HepG2 (cell line): ENCODE results near the gene GLRX5. TPM values are rescaled to one million over a fixed set of nuclear protein-coding genes. Genes with fewer than 3 reads are reported as not detected.

Source experiments
- CBX1 ChIP-seq: IDR thresholded peaks from one replicate; pipeline ENCODE4 v1.6.1; 2016; ENCODE audit warnings: antibody characterized with exemption, low read depth
- DNMT1 ChIP-seq: sonication (generic); formaldehyde crosslinking; IDR thresholded peaks from 2 replicates; pipeline ENCODE4 v1.5.1; 2020; ENCODE audit warnings: mild to moderate bottlenecking, missing genetic modification reagents
- ELF4 ChIP-seq: sonication (generic); formaldehyde crosslinking; IDR thresholded peaks from 2 replicates; pipeline ENCODE4 v1.5.0; 2020; ENCODE audit warnings: missing genetic modification reagents, mild to moderate bottlenecking, moderate library complexity, borderline replicate concordance
- IKZF5 ChIP-seq: IDR thresholded peaks from 2 replicates; pipeline ENCODE4 v1.6.1; 2018; ENCODE audit warnings: missing genetic modification reagents, mild to moderate bottlenecking, missing compliant biosample characterization
- JUN ChIP-seq: sonication (generic); formaldehyde crosslinking; IDR thresholded peaks from 2 replicates; pipeline ENCODE4 v1.4.0; 2020; ENCODE audit warnings: mild to moderate bottlenecking, missing genetic modification reagents
- KDM4B ChIP-seq: sonication (generic); formaldehyde crosslinking; IDR thresholded peaks from 2 replicates; pipeline ENCODE4 v1.4.0; 2020; ENCODE audit warnings: missing genetic modification reagents
- LCORL ChIP-seq, 2 experiments: fragments of 450-650 bp in 1 of 2; sonication (generic) in 1 of 2; formaldehyde crosslinking in 1 of 2; IDR thresholded peaks; 2 replicates each; pipeline versions ENCODE4 v1.5.0 to v1.6.1; 2017 to 2020; ENCODE audit warnings: antibody characterized with exemption in 1 of 2, missing genetic modification reagents in 1 of 2
- MTA1 ChIP-seq: sonication (generic); formaldehyde crosslinking; IDR thresholded peaks from 2 replicates; pipeline ENCODE4 v1.4.0; 2020; ENCODE audit warnings: missing genetic modification reagents, mild to moderate bottlenecking, borderline replicate concordance
- NR3C1 ChIP-seq: sonication (generic); formaldehyde crosslinking; IDR thresholded peaks from 2 replicates; pipeline ENCODE4 v1.4.0; 2020; ENCODE audit warnings: missing genetic modification reagents
- PHF21A ChIP-seq: sonication (generic); formaldehyde crosslinking; IDR thresholded peaks from 2 replicates; pipeline ENCODE4 v1.5.0; 2020; ENCODE audit warnings: mild to moderate bottlenecking, missing genetic modification reagents
- SMYD3 ChIP-seq: sonication (generic); formaldehyde crosslinking; IDR thresholded peaks from 2 replicates; pipeline ENCODE4 v1.8.1; 2023; ENCODE audit warnings: mild to moderate bottlenecking, missing genetic modification reagents
- SOX5 ChIP-seq: IDR thresholded peaks from 2 replicates; pipeline ENCODE4 v1.6.1; 2016; ENCODE audit warnings: borderline replicate concordance
- SOX6 ChIP-seq, 2 experiments: fragments of 450-650 bp in 1 of 2; sonication (generic) in 1 of 2; formaldehyde crosslinking in 1 of 2; IDR thresholded peaks; 2 replicates each; pipeline versions ENCODE4 v1.4.0 to v1.6.1; 2017 to 2020; ENCODE audit warnings: antibody characterized with exemption in 1 of 2, mild to moderate bottlenecking in 1 of 2, missing genetic modification reagents in 1 of 2
- ZBTB25 ChIP-seq: IDR thresholded peaks from 2 replicates; pipeline ENCODE4 v1.6.1; 2018; ENCODE audit warnings: missing genetic modification reagents
- ZFP41 ChIP-seq: sonication (generic); formaldehyde crosslinking; IDR thresholded peaks from 2 replicates; pipeline ENCODE4 v1.4.0; 2020; ENCODE audit warnings: mild to moderate bottlenecking, missing genetic modification reagents, borderline replicate concordance
- ZNF292 ChIP-seq: sonication (generic); formaldehyde crosslinking; IDR thresholded peaks from 2 replicates; pipeline ENCODE4 v1.8.1; 2022; ENCODE audit warnings: mild to moderate bottlenecking, low read depth, missing genetic modification reagents, borderline replicate concordance
- ZNF343 ChIP-seq: sonication (generic); formaldehyde crosslinking; IDR thresholded peaks from 2 replicates; pipeline ENCODE4 v1.4.0; 2020; ENCODE audit warnings: mild to moderate bottlenecking, missing genetic modification reagents
- ZNF350 ChIP-seq: sonication (generic); formaldehyde crosslinking; IDR thresholded peaks from 2 replicates; pipeline ENCODE4 v1.4.0; 2020; ENCODE audit warnings: mild to moderate bottlenecking, low read depth, missing genetic modification reagents, borderline replicate concordance
- ZNF431 ChIP-seq: sonication (generic); formaldehyde crosslinking; IDR thresholded peaks from 2 replicates; pipeline ENCODE4 v1.9.0; 2022; ENCODE audit warnings: missing genetic modification reagents, low read depth, mild to moderate bottlenecking, borderline replicate concordance
- ZNF782 ChIP-seq: sonication (generic); formaldehyde crosslinking; IDR thresholded peaks from 2 replicates; pipeline ENCODE4 v1.4.0; 2020; ENCODE audit warnings: missing genetic modification reagents, mild to moderate bottlenecking, borderline replicate concordance
- polyA plus RNA-seq, 8 experiments: library from polyadenylated mRNA; depleted of rRNA in 3 of 8; stranded (reverse) in 7 of 8; unstranded in 1 of 8; fragments of >200 nt; fragmentation: Illumina TruSeq in 4 of 8; extraction: Trizol in 4 of 8; gene quantifications; 2 replicates each; pipeline versions ENCODE4 v1.2.1 to v1.2.3, GENCODE V29; 2011 to 2016; ENCODE audit warnings: low read depth in 4 of 8, missing spikeins in 1 of 8, mixed read lengths in 1 of 8; ENCODE audit not compliant: insufficient read depth in 1 of 8
- total RNA-seq, 5 experiments: library from RNA; depleted of rRNA; stranded (reverse); fragments of >200 nt; fragmentation: Illumina TruSeq; extraction: Trizol; gene quantifications; 2 replicates each; pipeline ENCODE4 v1.2.3, GENCODE V29; 2016; ENCODE audit warnings: low read depth in 1 of 5

Gene GLRX5
- total and polyA plus RNA-seq, 2 of the 13 experiments (the other 11 are each of a cell fraction or from before 2014, with no cell fraction given) = 122 to 146 TPM

- TF ChIP-seq ZNF782 (CRISPR knock-in tag) = no peak
- no peak for TF ChIP-seq DNMT1 (CRISPR knock-in tag)
- TF ChIP-seq IKZF5 (CRISPR knock-in tag) = no peak
- TF ChIP-seq MTA1 (CRISPR knock-in tag) = peak; percentile 43; the same call in 1 of the 2 replicates
- no peak for TF ChIP-seq NR3C1 (CRISPR knock-in tag)
- TF ChIP-seq SMYD3 (CRISPR knock-in tag) = no peak
- TF ChIP-seq ZNF431 = no peak
- TF ChIP-seq SOX6 (IDR thresholded peaks at IDR 0.05) = no peak
- peak; percentile 71 for TF ChIP-seq SOX6 (CRISPR knock-in tag; IDR thresholded peaks at IDR 0.05)
- TF ChIP-seq PHF21A (CRISPR knock-in tag) = 0 out of 2 replicates have a peak, but pooled peaks have one; percentile 27
- TF ChIP-seq ZNF292 (CRISPR knock-in tag) = peak; percentile 79; the same call in 1 of the 2 replicates
- TF ChIP-seq ZFP41 (CRISPR knock-in tag) = no peak
- TF ChIP-seq ZNF343 (CRISPR knock-in tag) = 0 out of 2 replicates have a peak, but pooled peaks have one; percentile 29
- TF ChIP-seq CBX1 = no peak
- TF ChIP-seq ZBTB25 = no peak
- TF ChIP-seq KDM4B (CRISPR knock-in tag) = no peak
- no peak for TF ChIP-seq ZNF350 (CRISPR knock-in tag)
- TF ChIP-seq LCORL (IDR thresholded peaks at IDR 0.05) = no peak
- 0 out of 2 replicates have a peak, but pooled peaks have one; percentile 29 for TF ChIP-seq LCORL (CRISPR knock-in tag; IDR thresholded peaks at IDR 0.05)
- peak; percentile 30; the same call in 1 of the 2 replicates for TF ChIP-seq SOX5 (CRISPR knock-in tag)
- no peak for TF ChIP-seq ELF4 (CRISPR knock-in tag)
- TF ChIP-seq JUN (CRISPR knock-in tag) = no peak
These were observed 34.6 kb upstream of the GLRX5 start (continued) for GRCh38 chr14:95500201-95500681.
